ENCODE results near the gene DYNC1LI2.
A peak's percentile ranks its signal among the peaks of the same experiment; 100 is the strongest.
"Not testable (repeated sequence)": the region's sequence is repeated elsewhere in the genome, so short reads cannot be mapped to it uniquely, and the experiment has no call there.

The DYNC1LI2 gene

DNA sequence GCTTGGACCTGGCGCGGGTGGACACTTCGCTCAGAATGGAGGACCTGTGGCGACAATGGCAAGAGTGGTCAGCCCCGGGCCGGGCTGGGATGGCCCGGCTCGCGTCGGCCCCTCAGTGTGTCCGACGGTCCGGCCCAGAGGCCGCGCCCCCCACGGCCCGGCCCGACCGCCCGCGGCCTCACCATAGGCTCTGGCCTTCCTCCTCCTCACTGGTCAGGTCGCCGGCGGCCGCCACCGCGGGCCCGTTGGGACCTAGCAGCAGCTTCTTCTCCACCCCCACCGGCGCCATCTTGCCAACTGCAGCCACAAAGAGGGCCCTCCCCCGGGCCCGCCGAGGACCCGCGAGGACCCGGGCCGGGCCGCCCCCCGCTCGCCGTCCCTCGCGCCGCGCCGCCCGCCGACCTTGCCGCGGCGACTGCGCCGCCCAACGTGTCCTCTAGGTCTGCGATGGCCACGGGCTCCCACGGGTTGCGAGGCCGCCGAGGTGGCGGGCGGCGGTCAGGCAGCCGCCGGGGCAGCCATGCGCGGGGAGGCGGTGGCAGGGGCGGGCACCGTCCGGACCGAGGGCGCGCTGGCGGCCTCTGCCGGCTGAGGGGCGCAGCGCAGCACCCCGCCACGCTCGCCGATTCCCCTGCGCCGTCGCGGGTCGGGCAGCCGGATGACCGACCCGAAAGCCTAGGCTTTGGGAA is at the start of gene DYNC1LI2:
Gene DYNC1LI2, minus strand, starts transcription at position 307 of the 689 bp plus-strand sequence. Its CDS starts 18 bp downstream, at position 289.
- H3K4me1 Mint-ChIP-seq (ENCODE audit: low read depth) = peaks cover 38% of the 10 kb centered on the region
- no peaks in the 10 kb centered on the region for H3K36me3 Mint-ChIP-seq
- H3K4me3 Mint-ChIP-seq = peak within 1 kb of the TSS; percentile 95
- peak within 1 kb of the TSS; percentile 93 for H3K27ac Mint-ChIP-seq
- no peaks in the 10 kb centered on the region for H3K9me3 Mint-ChIP-seq (ENCODE audit: low read depth)
- H3K27me3 Mint-ChIP-seq = peaks cover 1% of the 10 kb centered on the region

DNA sequence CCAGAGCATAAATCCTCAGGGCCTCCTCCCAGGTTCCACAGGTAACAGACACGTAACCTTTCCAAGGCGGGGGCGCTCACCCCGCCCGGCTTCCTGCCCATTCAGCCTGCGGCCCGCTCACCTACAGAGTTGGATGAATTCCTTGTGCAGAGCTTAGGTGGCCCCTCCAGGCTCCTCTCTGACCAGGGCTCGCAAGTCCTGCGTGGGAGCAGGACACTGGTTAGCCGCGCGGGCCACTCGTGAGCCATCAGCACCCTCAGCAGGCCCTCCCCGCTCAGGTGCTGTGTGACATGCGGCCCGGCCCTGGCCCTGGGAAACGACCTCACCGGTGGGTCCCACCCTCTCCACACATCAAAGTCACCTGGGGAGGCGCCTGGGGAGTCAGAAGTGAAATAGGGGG is 49.4 kb upstream of the DYNC1LI2 start:
- H3K36me3 Mint-ChIP-seq = peaks cover 9% of the 10 kb centered on the region
- H3K4me3 Mint-ChIP-seq = no peak overlapping the region
- H3K27ac Mint-ChIP-seq = no peak overlapping the region
- H3K27me3 Mint-ChIP-seq = no peaks in the 10 kb centered on the region
- no peaks in the 10 kb centered on the region for H3K9me3 Mint-ChIP-seq (ENCODE audit: low read depth)
- H3K4me1 Mint-ChIP-seq (ENCODE audit: low read depth) = no peaks in the 10 kb centered on the region

DNA sequence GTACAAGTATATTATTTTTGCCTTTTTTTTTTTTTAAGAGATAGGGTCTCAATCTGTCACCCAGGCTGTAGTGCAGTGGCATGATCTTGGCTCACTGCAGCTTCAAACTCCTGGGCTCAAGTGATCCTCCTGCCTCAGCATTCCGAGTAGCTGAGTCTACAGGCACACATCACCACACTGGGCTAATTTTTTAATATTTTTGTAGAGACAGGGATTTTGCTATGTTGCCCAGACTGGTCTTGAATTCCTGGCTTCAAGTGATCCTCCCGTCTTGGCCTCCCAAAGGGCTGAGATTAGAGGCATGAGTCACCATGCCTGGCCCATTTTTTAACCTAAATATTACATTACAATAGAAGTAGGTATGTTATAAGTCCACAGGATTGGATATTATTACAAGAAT is 46.8 kb upstream of the DYNC1LI2 start:
- Mint-ChIP-seq H3K27ac (no peak overlapping the region), H3K36me3 (no peaks in the 10 kb centered on the region), H3K9me3 (ENCODE audit: low read depth) (no peaks in the 10 kb centered on the region), H3K27me3 (no peaks in the 10 kb centered on the region), H3K4me1 (ENCODE audit: low read depth) (no peaks in the 10 kb centered on the region), H3K4me3 (no peak overlapping the region)

DNA sequence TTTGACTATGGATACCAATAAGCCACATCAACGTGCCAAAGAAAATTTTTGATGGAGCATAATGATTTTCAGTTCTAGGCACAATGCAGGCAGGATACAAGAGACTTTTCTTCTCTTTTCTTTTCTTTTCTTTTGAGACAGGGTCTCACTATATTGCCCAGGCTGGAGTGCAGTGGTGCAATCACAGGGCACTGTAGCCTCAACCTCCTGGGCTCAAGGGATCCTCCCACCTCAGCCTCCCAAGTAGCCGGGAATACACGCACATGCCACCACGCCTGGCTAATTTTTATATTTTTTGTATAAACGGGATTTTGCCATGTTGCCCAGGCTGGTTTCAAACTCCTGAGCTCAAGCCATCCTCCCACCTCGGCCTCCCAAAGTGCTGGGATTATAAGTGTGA is 42.6 kb upstream of the DYNC1LI2 start:
- H3K9me3 Mint-ChIP-seq (ENCODE audit: low read depth); H3K27me3 Mint-ChIP-seq; H3K27ac Mint-ChIP-seq; H3K36me3 Mint-ChIP-seq; H3K4me3 Mint-ChIP-seq; H3K4me1 Mint-ChIP-seq (ENCODE audit: low read depth): not testable (repeated sequence)

DNA sequence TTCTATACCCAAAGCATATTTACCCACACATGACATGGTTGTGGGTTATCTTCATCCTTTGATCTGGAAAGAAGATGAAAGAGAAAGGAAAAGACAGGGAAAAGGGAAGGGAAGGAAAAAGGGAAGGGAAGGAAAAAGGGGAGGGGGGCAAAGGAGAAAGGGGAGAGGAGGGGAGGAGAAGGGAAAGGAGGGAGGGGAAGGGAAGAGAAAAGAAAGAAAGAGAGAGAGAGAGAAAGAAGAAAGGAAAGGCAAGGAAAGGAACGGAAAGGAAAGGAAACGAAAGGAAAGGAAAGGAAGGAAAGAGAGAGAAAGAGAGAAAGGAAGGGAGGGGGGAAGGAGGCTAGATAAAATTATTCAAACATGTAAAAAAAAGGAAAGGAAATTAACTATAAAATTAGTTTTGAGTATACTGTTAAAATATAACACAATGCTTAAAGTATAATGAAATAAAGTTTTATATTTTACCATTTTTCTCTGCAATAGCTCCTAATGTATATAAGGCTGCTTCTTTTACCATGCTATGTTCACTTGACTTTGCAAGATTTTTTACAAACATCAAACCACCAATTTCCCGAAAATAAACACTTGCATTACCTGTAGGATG is 38.8 kb upstream of the DYNC1LI2 start:
- Mint-ChIP-seq H3K36me3 (no peaks in the 10 kb centered on the region), H3K4me3 (no peak overlapping the region), H3K4me1 (ENCODE audit: low read depth) (no peaks in the 10 kb centered on the region), H3K27ac (no peak overlapping the region), H3K27me3 (no peaks in the 10 kb centered on the region), H3K9me3 (ENCODE audit: low read depth) (no peaks in the 10 kb centered on the region)

DNA sequence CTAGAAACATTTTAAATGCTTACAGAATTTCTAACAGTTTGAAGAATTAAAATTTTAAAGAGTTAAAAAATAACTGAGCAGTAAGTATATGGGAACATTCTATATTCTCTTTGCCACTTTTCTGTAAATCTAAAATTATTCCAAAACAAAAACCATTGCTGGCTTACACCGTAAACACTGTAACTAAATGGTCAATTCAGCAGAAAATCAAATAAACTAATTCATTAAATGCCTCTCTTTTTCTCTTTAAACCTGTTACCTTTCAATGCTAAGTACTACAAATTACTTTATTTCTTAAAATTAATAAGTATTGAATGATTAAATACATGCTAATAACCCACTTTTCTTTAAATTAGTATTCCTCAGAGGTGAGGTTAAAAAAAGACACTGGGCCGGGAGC is 36.0 kb upstream of the DYNC1LI2 start:
- H3K36me3 Mint-ChIP-seq = no peaks in the 10 kb centered on the region
- H3K9me3 Mint-ChIP-seq (ENCODE audit: low read depth) = no peaks in the 10 kb centered on the region
- H3K27me3 Mint-ChIP-seq = no peaks in the 10 kb centered on the region
- H3K27ac Mint-ChIP-seq = no peak overlapping the region
- H3K4me1 Mint-ChIP-seq (ENCODE audit: low read depth) = no peaks in the 10 kb centered on the region
- H3K4me3 Mint-ChIP-seq = no peak overlapping the region

DNA sequence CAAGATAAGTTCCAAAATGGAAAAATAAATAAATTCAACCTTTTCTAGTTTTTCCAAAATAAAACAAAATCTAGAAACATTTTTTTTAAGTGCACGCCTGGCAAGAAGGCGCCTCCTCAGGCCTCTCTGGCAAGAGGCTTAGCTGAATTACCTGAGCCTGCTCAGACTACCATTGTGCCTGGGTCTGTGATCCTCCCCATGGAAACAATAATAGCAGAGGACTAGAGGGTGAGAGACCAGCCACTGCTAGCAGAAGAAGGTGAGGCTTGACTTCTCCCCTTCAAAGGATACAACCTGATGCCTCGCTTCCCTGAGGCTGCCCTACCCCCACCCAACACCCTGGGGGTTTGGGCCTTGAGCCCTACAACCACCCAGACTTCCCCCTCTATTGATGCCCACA is 35.1 kb upstream of the DYNC1LI2 start:
- no peaks in the 10 kb centered on the region for H3K9me3 Mint-ChIP-seq (ENCODE audit: low read depth)
- H3K27me3 Mint-ChIP-seq = no peaks in the 10 kb centered on the region
- H3K4me3 Mint-ChIP-seq = no peak overlapping the region
- no peaks in the 10 kb centered on the region for H3K36me3 Mint-ChIP-seq
- H3K4me1 Mint-ChIP-seq (ENCODE audit: low read depth) = no peaks in the 10 kb centered on the region
- H3K27ac Mint-ChIP-seq = no peak overlapping the region

DNA sequence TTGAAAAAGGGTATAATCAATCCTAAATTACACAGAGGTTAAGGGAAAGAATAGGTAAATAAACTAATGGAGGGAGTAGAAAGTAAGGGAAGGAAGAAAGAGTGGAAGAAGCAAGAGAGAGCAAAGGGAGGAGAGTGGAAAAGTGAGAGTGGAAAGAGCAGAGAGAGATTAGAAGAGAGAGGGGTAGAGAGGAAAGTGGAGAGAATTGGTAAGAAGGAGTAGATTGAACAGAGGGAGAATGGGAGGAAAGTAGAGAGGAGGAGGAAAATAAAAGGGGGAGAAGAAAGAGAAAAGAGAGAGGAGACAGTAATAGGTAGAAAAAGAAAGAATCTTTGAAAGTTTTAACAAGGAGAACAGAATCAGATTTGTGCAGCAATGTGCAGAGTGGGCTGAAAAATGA is 25.0 kb upstream of the DYNC1LI2 start:
- H3K4me3 Mint-ChIP-seq = no peak overlapping the region
- peaks cover 13% of the 10 kb centered on the region for H3K36me3 Mint-ChIP-seq
- no peak overlapping the region for H3K27ac Mint-ChIP-seq
- no peaks in the 10 kb centered on the region for H3K9me3 Mint-ChIP-seq (ENCODE audit: low read depth)
- H3K4me1 Mint-ChIP-seq (ENCODE audit: low read depth) = no peaks in the 10 kb centered on the region
- no peaks in the 10 kb centered on the region for H3K27me3 Mint-ChIP-seq

DNA sequence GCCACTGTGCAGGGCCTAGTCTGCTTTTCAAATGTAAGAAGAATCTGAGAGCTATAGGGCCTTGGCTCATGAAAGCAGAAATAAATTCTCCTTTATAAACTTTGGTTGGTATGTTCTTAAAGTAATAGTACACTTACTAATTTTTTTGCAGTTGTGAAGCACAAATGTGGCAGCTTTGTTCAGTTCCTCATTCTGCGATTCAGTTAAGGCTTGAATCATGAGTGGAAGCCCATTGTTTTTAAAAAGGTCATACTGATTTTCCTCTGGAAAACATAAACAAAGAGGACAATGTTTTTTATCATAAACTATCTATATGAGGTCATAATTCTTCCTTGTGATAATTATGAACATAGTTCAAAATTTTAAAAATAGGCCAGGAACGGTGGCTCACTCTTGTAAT is 23.6 kb upstream of the DYNC1LI2 start:
- Mint-ChIP-seq H3K36me3 (peaks cover 13% of the 10 kb centered on the region), H3K27me3 (no peaks in the 10 kb centered on the region), H3K4me3 (no peak overlapping the region), H3K9me3 (ENCODE audit: low read depth) (no peaks in the 10 kb centered on the region), H3K4me1 (ENCODE audit: low read depth) (no peaks in the 10 kb centered on the region), H3K27ac (no peak overlapping the region)

DNA sequence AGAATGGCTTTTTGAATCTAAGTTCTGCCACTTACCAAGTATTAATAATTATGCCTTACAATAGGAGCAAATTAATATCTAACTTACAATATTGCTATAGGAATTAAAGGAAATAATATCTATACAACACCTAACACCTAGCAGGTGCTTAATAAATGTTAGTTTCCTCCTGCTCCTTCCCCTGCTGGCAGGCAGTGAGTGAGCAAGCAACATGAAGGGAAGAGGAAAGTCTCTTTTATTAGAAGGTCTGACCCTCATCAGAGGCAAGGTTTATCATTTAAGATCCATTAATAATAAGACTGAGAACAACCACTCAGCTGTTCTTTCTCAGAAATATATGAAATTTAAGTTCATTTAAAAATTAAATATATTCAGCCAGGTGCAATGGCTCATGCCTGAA is 6.7 kb upstream of the DYNC1LI2 start:
- no peak overlapping the region for H3K4me3 Mint-ChIP-seq
- H3K9me3 Mint-ChIP-seq (ENCODE audit: low read depth) = no peaks in the 10 kb centered on the region

DNA sequence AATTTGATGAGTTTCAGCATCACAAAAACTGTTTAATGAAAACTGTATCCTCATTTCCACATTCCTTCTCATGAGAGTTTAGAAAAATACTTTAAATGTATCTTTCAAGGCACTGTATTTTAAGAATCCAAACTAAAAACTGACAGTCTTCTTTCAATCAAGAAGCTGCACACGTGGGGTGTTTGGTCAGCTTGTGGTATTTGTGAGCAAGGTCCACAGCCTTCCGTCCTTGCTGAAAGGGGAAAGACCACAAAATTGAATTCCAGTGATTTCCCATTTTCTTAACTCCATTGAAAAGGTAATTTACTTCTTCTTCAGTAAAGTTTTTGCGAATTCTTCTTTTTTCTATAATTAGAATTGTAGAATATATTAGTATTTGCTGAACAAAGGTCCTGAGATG is 3.4 kb upstream of the DYNC1LI2 start:
- H3K9me3 Mint-ChIP-seq (ENCODE audit: low read depth) = no peaks in the 10 kb centered on the region
- no peaks in the 10 kb centered on the region for H3K36me3 Mint-ChIP-seq

More for the DNA sequence above, 6.7 kb upstream of the DYNC1LI2 start:
- peaks cover 1% of the 10 kb centered on the region for H3K27me3 Mint-ChIP-seq
- no peaks in the 10 kb centered on the region for H3K36me3 Mint-ChIP-seq
- H3K4me1 Mint-ChIP-seq (ENCODE audit: low read depth) = no peaks in the 10 kb centered on the region
- no peak overlapping the region for H3K27ac Mint-ChIP-seq

DNA sequence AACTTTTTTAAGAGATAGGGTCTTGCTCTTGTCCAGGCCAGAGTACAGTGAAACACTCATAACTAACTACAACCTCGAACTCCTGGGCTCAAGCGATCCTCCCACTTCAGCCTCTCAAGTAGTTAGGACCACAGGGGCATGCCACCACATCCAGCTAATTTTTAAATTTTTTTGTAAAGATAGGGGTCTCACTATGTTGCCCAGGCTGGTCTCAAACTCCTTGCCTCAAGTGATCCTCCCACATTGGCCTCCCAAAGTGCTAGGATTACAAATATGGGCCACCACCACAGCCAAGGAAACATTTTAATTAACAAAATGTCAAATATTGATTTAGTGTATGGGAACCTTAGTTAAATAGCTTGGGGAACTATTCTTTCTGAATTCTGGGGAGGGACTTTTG is 2.8 kb upstream of the DYNC1LI2 start:
- peaks cover 22% of the 10 kb centered on the region for H3K4me1 Mint-ChIP-seq (ENCODE audit: low read depth)
- no peak overlapping the region for H3K27ac Mint-ChIP-seq
- H3K4me3 Mint-ChIP-seq = no peak overlapping the region
- H3K9me3 Mint-ChIP-seq (ENCODE audit: low read depth) = no peaks in the 10 kb centered on the region
- no peaks in the 10 kb centered on the region for H3K36me3 Mint-ChIP-seq
- peaks cover 2% of the 10 kb centered on the region for H3K27me3 Mint-ChIP-seq

More for the DNA sequence above, 3.4 kb upstream of the DYNC1LI2 start:
- Mint-ChIP-seq H3K4me1 (ENCODE audit: low read depth) (peaks cover 16% of the 10 kb centered on the region), H3K27ac (no peak overlapping the region), H3K4me3 (no peak overlapping the region), H3K27me3 (peaks cover 3% of the 10 kb centered on the region)

DNA sequence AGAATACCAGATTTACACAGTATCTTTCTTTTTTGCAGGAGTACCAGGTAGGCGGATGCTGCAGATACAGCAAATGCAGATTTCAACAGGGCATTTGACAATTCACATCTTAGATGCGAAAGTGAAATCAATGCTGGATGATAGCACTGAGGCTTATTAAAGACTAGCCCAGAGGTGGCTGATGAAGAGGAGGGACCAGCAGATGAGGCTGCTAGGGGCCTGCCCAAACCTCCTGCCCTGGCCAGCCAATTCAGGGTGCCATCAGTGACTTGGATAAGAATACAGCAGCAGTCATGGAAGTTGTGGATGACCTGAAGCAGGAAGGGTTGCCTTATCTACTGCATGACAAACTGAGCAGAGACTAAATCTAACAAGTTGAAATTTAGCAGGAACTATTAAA is 1.5 kb upstream of the DYNC1LI2 start:
- peaks cover 1% of the 10 kb centered on the region for H3K27me3 Mint-ChIP-seq
- H3K4me3 Mint-ChIP-seq = no peak overlapping the region
- H3K4me1 Mint-ChIP-seq (ENCODE audit: low read depth) = peaks cover 32% of the 10 kb centered on the region
- H3K36me3 Mint-ChIP-seq = no peaks in the 10 kb centered on the region
- no peaks in the 10 kb centered on the region for H3K9me3 Mint-ChIP-seq (ENCODE audit: low read depth)
- no peak overlapping the region for H3K27ac Mint-ChIP-seq

DNA sequence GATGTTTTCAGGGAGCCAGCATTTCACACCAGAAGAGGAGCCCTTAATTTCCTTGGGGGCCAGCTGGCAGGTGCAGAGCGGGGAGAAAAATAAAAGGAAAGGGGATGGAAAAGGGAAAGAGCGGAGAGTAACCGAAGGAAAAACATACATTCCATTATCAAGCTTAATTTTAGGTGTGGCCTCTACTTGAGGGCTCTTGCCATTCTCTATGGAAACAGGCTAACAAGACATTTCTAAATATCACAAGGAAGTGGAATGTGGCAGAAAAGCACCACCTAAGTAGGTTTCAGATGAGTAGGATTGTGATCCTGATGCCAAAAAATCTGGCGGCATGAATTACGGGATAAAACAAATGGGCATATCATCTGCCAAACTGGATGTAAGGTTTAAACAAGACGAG is 970 bp upstream of the DYNC1LI2 start:
- Mint-ChIP-seq H3K9me3 (ENCODE audit: low read depth) (no peaks in the 10 kb centered on the region), H3K4me3 (peak overlapping the region; percentile 85), H3K36me3 (no peaks in the 10 kb centered on the region), H3K27ac (peak overlapping the region; percentile 93), H3K4me1 (ENCODE audit: low read depth) (peaks cover 32% of the 10 kb centered on the region), H3K27me3 (peaks cover 1% of the 10 kb centered on the region)

DNA sequence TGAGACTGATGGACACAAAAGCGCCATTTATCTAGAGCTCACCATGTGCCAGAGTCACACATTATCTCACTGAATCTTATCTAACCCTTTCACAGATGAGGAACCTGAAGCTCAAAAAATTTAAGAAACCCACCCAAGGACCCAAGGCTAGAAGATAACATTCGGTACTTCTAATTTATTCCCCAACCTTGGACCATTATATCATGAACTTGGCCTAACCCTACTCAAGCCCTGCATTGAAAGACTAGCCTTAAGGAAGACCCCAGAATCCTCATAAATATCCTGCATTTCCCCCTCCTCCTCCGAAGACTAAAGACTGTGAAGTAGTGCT is 548 bp upstream of the DYNC1LI2 start:
- Mint-ChIP-seq H3K36me3 (no peaks in the 10 kb centered on the region), H3K27me3 (peaks cover 1% of the 10 kb centered on the region), H3K4me1 (ENCODE audit: low read depth) (peaks cover 33% of the 10 kb centered on the region), H3K9me3 (ENCODE audit: low read depth) (no peaks in the 10 kb centered on the region), H3K27ac (peak overlapping the region; percentile 93), H3K4me3 (peak overlapping the region; percentile 85)

DNA sequence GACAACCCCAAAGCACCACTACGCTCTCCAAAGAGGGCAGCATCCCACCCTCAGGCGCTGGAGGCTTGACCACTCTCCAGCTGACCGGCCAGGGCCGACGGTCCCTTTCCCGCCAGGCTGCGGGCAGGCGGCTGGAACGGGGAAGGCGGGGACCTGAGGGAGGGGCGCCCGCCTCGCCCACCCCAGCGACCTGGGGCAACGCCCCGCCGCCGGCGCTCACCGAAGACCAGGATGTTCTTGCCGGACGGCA is 431 bp downstream of the DYNC1LI2 start:
- H3K4me3 Mint-ChIP-seq = peak overlapping the region; percentile 95
- no peaks in the 10 kb centered on the region for H3K36me3 Mint-ChIP-seq

More for the DNA sequence above, 431 bp downstream of the DYNC1LI2 start:
- Mint-ChIP-seq H3K27ac (peak overlapping the region; percentile 92), H3K9me3 (ENCODE audit: low read depth) (no peaks in the 10 kb centered on the region), H3K4me1 (ENCODE audit: low read depth) (peaks cover 42% of the 10 kb centered on the region), H3K27me3 (peaks cover 1% of the 10 kb centered on the region)

Measured in activated naive CD8-positive, alpha-beta T cell (primary cell).